Activated CD4-positive, CD25-positive, alpha-beta regulatory T cell treated with anti-CD3 and anti-CD28 coated beads, Interleukin-2, amount 50 U/mL, for 72 hours (primary cell): ENCODE measurements around the gene CSKMT.
"Not testable (repeated sequence)": the region's sequence is repeated elsewhere in the genome, so short reads cannot be mapped to it uniquely, and the experiment has no call there.

Source experiments
- DNase-seq: peaks from one replicate; pipeline ENCODE4 v3.0.0; 2021

CSKMT gene

DNA sequence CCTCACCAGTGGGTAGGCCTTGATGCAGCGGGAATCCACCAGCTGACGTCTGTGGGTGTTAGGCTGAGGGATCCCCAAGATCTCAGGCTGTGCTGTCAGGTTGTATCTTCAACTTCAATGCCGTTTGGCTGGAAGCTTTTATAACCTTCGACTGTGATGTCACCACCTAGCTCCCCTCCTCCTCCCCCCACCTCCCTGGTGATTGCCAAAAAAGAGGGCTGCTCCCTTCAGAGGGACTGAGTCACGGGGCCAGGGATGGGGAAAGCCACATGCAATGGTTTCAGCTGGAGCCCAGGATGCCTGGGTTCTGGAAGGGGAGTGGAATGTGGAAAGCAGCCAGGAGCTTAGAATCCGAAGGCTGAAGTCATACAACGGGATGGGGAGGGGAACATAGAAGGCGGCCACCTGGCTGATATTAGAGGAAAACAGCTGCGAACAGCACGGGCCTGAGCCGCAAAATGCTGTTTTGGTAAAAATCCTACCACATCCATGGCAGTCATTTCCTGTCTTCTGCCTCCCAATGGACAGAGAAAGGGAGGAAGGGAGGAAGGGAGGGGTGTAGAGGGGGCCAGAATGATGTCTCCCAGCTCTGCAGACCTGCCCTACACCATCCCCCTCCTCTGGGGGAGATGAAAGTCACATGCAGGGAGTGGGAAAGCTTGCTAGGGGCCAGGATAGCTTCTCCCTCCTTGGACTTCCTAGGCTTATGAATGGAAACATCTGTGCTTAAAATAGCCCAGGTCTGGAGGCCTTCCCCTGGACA is 24.5 kb downstream of the CSKMT start, which contains the start of gene LRRN4CL:
Gene LRRN4CL (minus strand): TSS at position 110 of the 763 bp plus-strand sequence. CDS start 1,022 bp downstream, outside the sequence.
- no peak for DNase-seq

DNA sequence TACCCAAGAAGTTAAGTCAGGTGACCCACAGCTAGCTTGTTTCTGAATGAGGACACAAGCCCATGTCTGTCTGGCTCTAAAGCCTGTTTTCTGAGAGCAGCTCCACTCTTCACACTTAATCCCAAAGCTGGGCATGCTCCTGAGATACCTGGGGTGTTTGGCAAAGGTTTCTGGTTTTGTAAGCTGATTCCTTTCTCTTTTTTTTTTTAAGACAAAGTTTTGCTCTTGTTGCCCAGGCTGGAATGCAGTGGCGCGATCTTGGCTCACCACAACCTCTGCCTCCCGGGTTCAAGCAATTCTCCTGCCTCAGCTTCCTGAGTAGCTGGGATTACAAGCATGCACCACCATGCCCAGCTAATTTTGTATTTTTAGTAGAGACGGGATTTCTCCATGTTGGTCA is 28.5 kb downstream of the CSKMT start:
- not testable (repeated sequence) for DNase-seq

DNA sequence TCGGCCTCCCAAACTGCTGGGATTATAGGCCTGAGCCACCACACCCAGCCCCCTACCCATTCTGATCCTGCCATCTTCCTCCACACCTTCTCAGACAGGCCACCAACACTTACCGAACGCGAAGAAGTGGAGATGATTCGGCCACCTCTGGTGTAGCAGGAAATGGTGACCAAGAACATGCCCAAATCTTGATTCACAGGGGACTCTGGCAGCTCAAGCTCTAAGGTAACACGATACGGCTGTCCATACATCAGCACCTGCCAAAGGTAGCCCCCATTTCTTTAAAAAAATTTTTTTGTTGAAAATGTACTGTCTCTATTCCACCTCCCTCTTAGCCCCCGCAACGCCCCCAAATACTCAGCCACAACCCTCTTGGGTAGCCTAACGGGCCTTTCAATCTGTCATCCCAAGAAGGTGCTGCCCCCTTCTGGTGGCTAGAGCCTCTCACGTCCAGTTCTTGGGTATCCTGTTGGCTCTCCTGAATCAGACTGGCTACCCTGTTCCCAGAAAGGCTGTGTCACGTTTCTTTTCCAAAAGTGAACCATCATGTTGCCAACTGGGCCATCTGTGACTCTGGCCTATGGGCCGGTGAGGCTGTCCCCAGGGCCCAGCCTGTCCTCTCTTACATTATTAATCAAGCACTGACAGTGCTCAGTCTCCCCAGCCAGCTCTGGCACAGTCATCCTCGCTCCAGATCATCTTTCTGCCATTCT is 29.5 kb downstream of the CSKMT start:
- DNase-seq, result peak; percentile 72

- no peak for DNase-seq
Observed at GRCh38 chr11:62702246-62702645, 37.1 kb downstream of the CSKMT start.

DNA sequence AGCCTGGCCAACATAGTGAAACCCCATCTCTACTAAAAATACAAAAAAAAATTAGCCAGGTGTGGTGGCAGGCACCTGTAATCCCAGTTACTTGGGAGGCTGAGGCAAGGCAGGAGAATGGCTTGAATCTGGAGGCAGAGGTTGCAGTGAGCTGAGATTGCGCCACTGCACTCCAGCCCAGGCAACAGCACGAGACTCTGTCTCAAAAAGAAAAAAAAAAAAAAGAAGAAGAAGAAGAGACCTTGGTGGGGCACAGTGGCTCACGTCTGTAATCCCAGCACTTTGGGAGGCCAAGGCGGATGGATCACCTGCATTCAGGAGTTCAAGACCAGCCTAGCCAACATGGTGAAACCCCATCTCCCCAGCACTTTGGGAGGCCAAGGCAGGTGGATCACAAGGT is 38.8 kb downstream of the CSKMT start:
- not testable (repeated sequence) for DNase-seq

GRCh38 chr11:62705413-62705812 is 40.3 kb downstream of the CSKMT start:
- DNase-seq, result no peak

DNA sequence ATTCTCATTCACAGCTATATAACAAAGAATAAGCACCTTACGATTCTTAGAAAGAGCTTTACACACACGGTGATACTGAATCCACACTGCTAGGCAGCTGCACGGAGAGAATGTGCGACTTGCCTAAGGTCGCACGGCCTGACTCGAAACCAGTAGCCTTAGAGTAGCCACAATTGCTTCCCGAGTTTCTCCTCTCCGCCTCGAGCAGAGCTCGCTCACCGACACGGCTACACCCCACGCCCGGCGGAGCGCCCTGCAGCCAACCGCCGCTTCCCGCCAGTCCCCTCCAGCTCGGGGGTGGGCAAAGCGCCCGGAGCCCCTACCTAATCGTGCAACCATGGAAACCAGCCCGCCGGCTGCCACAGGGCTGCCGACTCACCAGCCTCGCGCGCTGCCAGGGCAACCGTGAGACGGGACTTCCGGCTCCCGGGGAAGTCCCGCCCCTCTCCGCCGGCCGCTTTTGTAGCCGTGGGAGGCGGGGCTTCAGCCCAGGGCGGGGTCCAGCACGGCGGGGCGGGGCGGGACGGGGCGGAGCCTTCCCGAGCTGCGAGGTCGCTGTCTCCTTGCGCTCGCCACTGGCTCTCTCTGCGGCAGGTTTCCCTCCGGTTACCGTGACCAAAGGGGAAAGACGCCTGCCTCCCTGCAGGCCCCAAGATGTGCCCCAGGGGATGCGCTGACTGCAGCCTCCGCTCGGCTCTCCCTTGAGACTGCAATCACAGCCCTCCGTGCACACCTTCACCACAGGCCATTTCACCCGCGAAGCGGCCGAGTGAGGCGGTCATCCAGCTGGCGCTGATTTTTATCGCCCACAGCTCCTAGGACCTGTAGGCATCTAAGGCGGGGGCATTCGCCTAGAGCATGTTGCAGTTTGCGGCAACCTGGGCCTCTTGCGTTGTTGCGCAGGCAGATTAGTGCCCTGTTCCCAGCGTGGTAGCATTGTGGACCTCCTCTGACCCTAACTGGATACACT is 41.1 kb downstream of the CSKMT start:
- peak; percentile 91 for DNase-seq

GRCh38 chr11:62706850-62707247 is 41.7 kb downstream of the CSKMT start:
- no peak for DNase-seq

- DNase-seq, result no peak
Observed at GRCh38 chr11:62707277-62707861, 42.3 kb downstream of the CSKMT start, which contains the start of the genes BSCL2 and GNG3. Gene BSCL2 (minus strand): TSS chr11:62707424. CDS start chr11:62707195, 229 bp downstream. Gene GNG3 (plus strand): TSS chr11:62707676. CDS start chr11:62708296, 620 bp downstream.

GRCh38 chr11:62708392-62708791 is 43.3 kb downstream of the CSKMT start:
- no peak for DNase-seq

DNA sequence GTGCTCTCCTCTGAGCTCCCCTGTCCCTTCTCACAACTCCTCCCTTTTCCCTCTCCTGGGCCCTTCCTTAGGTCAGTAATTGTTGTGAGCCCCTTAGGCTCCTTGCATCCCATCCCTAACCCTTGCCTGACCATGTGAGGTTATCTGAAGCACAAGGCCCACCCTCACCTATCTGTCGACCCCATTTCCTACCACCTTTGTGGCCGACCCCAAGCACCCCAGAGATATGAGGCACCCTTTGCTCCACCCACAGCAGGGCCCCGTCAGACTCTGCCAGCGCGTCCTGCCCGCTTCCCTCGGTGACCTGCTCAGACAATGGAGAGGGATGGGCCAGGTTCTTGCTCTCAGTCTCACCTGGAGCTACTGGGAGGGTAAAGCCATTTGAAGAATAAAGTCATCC is 43.7 kb downstream of the CSKMT start:
- peak; percentile 52 for DNase-seq

DNA sequence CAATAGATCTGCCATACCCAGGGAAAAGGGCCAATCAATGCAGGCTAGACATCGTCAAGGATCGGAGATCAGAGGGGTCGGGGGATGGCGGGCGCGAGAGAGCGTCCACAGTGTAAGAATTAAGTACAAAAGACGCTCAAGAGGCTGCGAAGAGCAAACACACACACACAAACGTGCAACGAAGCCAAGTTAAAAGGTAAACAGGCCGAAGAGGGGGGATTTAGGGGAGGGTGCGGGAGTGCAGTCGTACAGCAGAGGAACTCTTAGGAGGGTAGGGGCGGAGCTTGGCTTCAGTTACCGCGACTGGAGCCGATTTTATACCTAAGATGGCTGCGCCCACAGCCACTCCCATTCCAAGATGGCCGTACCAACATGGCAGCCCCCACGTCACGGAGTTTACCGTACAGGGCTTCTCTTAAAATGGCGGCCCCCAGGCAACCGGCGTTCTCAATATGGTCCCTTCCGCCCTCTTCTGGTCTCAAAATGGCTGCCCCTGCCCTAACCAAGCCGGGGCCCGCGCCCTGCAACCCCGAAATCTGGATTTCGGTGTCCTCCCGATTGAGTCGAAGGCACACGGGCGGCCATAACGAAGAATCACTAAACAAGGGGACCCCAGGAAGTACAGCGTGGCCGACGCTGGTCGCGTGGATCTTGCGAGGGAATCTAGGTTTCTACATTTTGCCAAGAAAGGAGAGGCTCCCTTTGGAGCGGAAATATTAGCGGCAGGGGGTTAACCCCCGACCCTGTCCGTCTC is 44.3 kb downstream of the CSKMT start:
- peak; percentile 86 for DNase-seq

DNA sequence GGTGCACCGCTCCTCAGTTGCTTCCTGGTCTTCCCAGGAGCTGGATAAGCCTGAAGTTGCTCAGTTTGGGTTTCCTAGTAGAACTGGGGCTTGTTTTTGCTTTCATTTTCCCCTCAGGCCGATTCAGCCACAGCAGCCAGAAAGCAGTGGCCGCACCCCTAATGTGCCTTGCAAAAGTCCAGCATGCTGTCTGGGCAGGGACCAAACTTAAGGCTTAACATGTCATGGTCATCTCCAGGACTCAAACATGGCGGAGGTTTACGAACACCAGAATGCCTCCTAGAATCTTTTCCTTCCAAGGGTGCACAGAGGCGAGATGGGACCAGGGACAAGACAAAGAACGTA is 44.9 kb downstream of the CSKMT start:
- no peak for DNase-seq

DNA sequence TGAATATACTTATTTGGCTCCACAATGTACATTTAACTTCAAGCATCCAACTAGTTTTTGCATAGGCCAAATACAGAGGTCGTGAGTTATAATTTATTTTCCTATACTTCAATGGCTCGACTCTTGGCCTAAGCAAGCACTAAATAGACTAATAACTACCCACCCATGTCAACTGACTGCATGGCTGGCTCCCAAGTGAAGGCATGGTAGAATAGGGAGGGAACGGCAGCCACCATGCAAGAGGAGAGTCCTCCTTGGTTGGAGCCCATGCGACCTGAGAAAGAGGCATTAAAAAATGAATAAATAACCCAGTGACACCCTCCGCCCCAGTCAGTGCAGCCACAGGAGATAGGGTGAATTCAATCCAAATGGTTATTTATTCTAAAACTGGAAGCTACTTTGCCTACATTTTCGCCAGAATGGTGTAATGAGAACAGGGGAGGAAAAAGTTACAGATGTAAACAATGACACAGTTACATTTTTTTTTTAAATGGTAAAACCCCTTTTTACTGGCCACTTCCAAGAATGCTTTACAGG is 47.2 kb downstream of the CSKMT start:
- DNase-seq, result no peak

DNA sequence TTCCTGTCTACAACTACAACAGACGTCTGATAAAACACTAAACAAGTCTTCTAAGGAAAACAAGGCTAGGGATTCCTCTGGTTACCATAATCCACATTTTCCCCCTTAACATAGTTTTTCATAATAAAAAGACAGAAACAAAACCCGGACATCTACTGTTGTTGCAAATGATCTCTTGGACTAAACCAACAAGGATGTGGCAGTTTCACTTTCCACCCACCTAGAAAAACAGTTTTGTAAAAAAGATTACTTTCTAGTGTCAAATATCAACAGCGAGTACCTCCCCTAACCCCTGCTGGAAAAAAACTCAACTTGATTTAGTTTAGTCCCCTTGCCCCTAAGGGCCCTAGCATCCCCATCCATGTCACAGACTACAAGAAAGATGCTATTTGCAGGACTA is 47.7 kb downstream of the CSKMT start:
- DNase-seq, result no peak

- DNase-seq, result no peak
Observed at GRCh38 chr11:62713343-62713742, 48.2 kb downstream of the CSKMT start.

GRCh38 chr11:62715150-62716130 is 50.3 kb downstream of the CSKMT start:
- DNase-seq, result no peak

DNA sequence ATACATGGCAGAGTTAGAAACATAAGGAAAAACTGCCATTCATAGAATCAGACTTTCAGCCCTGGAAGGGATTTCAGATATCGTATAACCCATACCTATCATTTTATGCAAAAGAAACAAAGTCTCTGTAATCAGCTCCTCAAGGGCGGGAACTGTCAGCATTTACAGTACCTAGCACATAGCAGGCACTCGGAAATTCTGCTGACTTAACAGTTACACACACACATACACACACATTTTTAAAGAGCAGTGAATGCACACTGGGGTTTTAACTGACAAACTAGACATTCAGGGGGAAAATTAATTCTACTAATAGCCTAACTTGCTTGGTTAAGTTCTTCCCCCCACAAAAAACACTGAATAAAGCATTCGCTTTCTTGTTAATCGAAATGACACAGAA is 51.1 kb downstream of the CSKMT start:
- no peak for DNase-seq

GRCh38 chr11:62716816-62717215 is 51.7 kb downstream of the CSKMT start:
- DNase-seq, result no peak
